IMR-90 (cell line): ENCODE data around the gene GABBR2. TPM values are rescaled to one million over a fixed set of nuclear protein-coding genes. Genes with fewer than 3 reads are reported as not detected.

ENCODE experiments used
- ATAC-seq: fragments of 200-7000 bp; cut with Tn5 transposase; 2 replicates; pipeline ENCODE4 v1.9.1; 2020; ENCODE audit warnings: low read depth, mild to moderate bottlenecking, moderate library complexity
- BruUV-seq: library from RNA; stranded (reverse); fragments of 400-500 nt; replicated peaks from 2 replicates; lab custom pipeline; 2021; lab: Mats Ljungman, UMichigan
- CTCF ChIA-PET: fragments of 300-600 bp; formaldehyde crosslinking; extraction: SDS; loops from one replicate; lab custom pipeline; 2021; ENCODE audit warnings: antibody characterized with exemption; lab: Yijun Ruan, JAX
- POLR2A ChIA-PET: fragments of 300-600 bp; sonication (Branson Sonifier 250); formaldehyde crosslinking; loops from one replicate; lab custom pipeline; 2022; ENCODE audit warnings: antibody characterized with exemption; ENCODE audit not compliant: unreplicated experiment; lab: Charles Lee
- DNase-seq: peaks from one replicate; pipeline ENCODE4 v3.0.0; 2013
- H2AFZ ChIP-seq: replicated peaks from 2 replicates; pipeline ENCODE3; 2013; ENCODE audit warnings: low read length, mild to moderate bottlenecking; ENCODE audit not compliant: poor library complexity
- H2AK5ac ChIP-seq: 2 replicates; pipeline ENCODE4 v1.6.1; 2013; ENCODE audit warnings: low read depth, low read length, inconsistent platforms
- H2AK9ac ChIP-seq: replicated peaks from 2 replicates; pipeline ENCODE3; 2013; ENCODE audit warnings: mild to moderate bottlenecking, low read depth, low read length, moderate library complexity; ENCODE audit not compliant: poor library complexity
- H2BK120ac ChIP-seq: 2 replicates; pipeline ENCODE4 v1.6.1; 2013; ENCODE audit warnings: low read depth, low read length, inconsistent platforms
- H2BK15ac ChIP-seq: 3 replicates; pipeline ENCODE4 v1.6.1; 2013; ENCODE audit warnings: low read depth, low read length, inconsistent platforms
- H2BK20ac ChIP-seq: 2 replicates; pipeline ENCODE4 v1.6.1; 2013; ENCODE audit warnings: low read depth, mild to moderate bottlenecking, inconsistent platforms, low read length, moderate library complexity
- H2BK5ac ChIP-seq: 2 replicates; pipeline ENCODE4 v1.6.1; 2013; ENCODE audit warnings: mild to moderate bottlenecking, low read depth, low read length, inconsistent platforms; ENCODE audit not compliant: poor library complexity, severe bottlenecking
- H3K14ac ChIP-seq: replicated peaks from 2 replicates; pipeline ENCODE4 v1.6.1; 2013; ENCODE audit warnings: low read depth, low read length, inconsistent platforms
- H3K18ac ChIP-seq: 2 replicates; pipeline ENCODE4 v1.6.1; 2013; ENCODE audit warnings: low read depth, low read length, control low read depth
- H3K23ac ChIP-seq: 2 replicates; pipeline ENCODE4 v1.6.1; 2013; ENCODE audit warnings: low read depth, low read length, inconsistent platforms
- H3K27ac ChIP-seq: 2 replicates; pipeline ENCODE4 v1.5.1; 2013; ENCODE audit warnings: mild to moderate bottlenecking, control low read depth, low read length; ENCODE audit not compliant: insufficient read depth
- H3K27me3 ChIP-seq: 2 replicates; pipeline ENCODE4 v1.6.1; 2013; ENCODE audit warnings: low read length; ENCODE audit not compliant: control insufficient read depth, insufficient read depth
- H3K36me3 ChIP-seq: 2 replicates; pipeline ENCODE4 v1.6.1; 2013; ENCODE audit warnings: low read length, mixed read lengths; ENCODE audit not compliant: control insufficient read depth, insufficient read depth
- H3K4ac ChIP-seq: 2 replicates; pipeline ENCODE4 v1.6.1; 2013; ENCODE audit warnings: low read depth, low read length, inconsistent platforms
- H3K4me1 ChIP-seq: 2 replicates; pipeline ENCODE4 v1.6.1; 2013; ENCODE audit warnings: low read length, mixed read lengths; ENCODE audit not compliant: control insufficient read depth, insufficient read depth
- H3K4me2 ChIP-seq: 2 replicates; pipeline ENCODE4 v1.6.1; 2013; ENCODE audit warnings: low read depth, mild to moderate bottlenecking, control low read depth, low read length, moderate library complexity
- H3K4me3 ChIP-seq: 2 replicates; pipeline ENCODE4 v1.5.1; 2013; ENCODE audit warnings: low read depth, mild to moderate bottlenecking, control low read depth, low read length, moderate library complexity; ENCODE audit not compliant: insufficient read depth
- H3K56ac ChIP-seq: 2 replicates; pipeline ENCODE4 v1.6.1; 2013; ENCODE audit warnings: low read length, inconsistent platforms; ENCODE audit not compliant: insufficient read depth; ENCODE audit errors: extremely low read depth
- H3K79me1 ChIP-seq, 2 experiments: 2 replicates each; pipeline ENCODE4 v1.6.1; 2013; ENCODE audit warnings: low read length in 2 of 2, inconsistent platforms in 1 of 2, low read depth in 1 of 2
- H3K9ac ChIP-seq: 2 replicates; pipeline ENCODE4 v1.6.1; 2013; ENCODE audit warnings: low read depth, low read length, control low read depth
- H3K9me1 ChIP-seq: 2 replicates; pipeline ENCODE4 v1.6.1; 2013; ENCODE audit warnings: low read length, inconsistent platforms; ENCODE audit not compliant: insufficient read depth
- H3K9me3 ChIP-seq: 2 replicates; pipeline ENCODE4 v1.6.1; 2013; ENCODE audit warnings: low read length; ENCODE audit not compliant: control insufficient read depth, insufficient read depth
- H4K20me1 ChIP-seq: 2 replicates; pipeline ENCODE4 v1.6.1; 2013; ENCODE audit warnings: low read length, inconsistent platforms; ENCODE audit not compliant: insufficient read depth
- H4K5ac ChIP-seq: 2 replicates; pipeline ENCODE4 v1.6.1; 2013; ENCODE audit warnings: mild to moderate bottlenecking, low read depth, low read length, control low read depth
- H4K8ac ChIP-seq, 2 experiments: 2 replicates each; pipeline ENCODE4 v1.6.1; 2013; ENCODE audit warnings: low read depth in 2 of 2, low read length in 2 of 2, control low read depth in 1 of 2, inconsistent platforms in 1 of 2
- H4K91ac ChIP-seq: 2 replicates; pipeline ENCODE4 v1.6.1; 2013; ENCODE audit warnings: low read depth, low read length, inconsistent platforms; ENCODE audit not compliant: insufficient read depth
- BHLHE40 ChIP-seq: fragments of 150-350 bp; IDR thresholded peaks from 2 replicates; pipeline ENCODE4 v1.6.1; 2016; ENCODE audit warnings: mild to moderate bottlenecking, low read depth, low read length
- CEBPB ChIP-seq: IDR thresholded peaks from 2 replicates; pipeline ENCODE4 v1.6.1; 2012; ENCODE audit warnings: low read depth, low read length, improper control_type of control experiment
- CHD1 ChIP-seq: IDR thresholded peaks from 2 replicates; pipeline ENCODE4 v1.6.1; 2012; ENCODE audit warnings: low read depth, low read length, improper control_type of control experiment
- CTCF ChIP-seq: conservative IDR thresholded peaks from 2 replicates; pipeline ENCODE4 v1.5.1; 2012; ENCODE audit warnings: mild to moderate bottlenecking, low read depth, low read length, improper control_type of control experiment
- MAFK ChIP-seq: IDR thresholded peaks from 2 replicates; pipeline ENCODE4 v1.6.1; 2012; ENCODE audit warnings: low read depth, low read length, improper control_type of control experiment
- MAZ ChIP-seq: IDR thresholded peaks from 2 replicates; pipeline ENCODE4 v1.6.1; 2012; ENCODE audit warnings: low read depth, mild to moderate bottlenecking, low read length, improper control_type of control experiment, moderate library complexity, borderline replicate concordance
- NFE2L2 ChIP-seq: fragments of 150-350 bp; IDR thresholded peaks from 2 replicates; pipeline ENCODE4 v1.6.1; 2016; ENCODE audit warnings: low read depth, mild to moderate bottlenecking, low read length
- RAD21 ChIP-seq: IDR thresholded peaks from 2 replicates; pipeline ENCODE4 v1.6.1; 2012; ENCODE audit warnings: low read length, improper control_type of control experiment
- RCOR1 ChIP-seq: IDR thresholded peaks from 2 replicates; pipeline ENCODE4 v1.6.1; 2012; ENCODE audit warnings: mild to moderate bottlenecking, low read length, improper control_type of control experiment; ENCODE audit not compliant: insufficient replicate concordance
- RFX5 ChIP-seq: IDR thresholded peaks from 2 replicates; pipeline ENCODE4 v1.8.0; 2012; ENCODE audit warnings: low read depth, mild to moderate bottlenecking, low read length, moderate library complexity
- SMC3 ChIP-seq: fragments of 150-350 bp; IDR thresholded peaks from 2 replicates; pipeline ENCODE4 v1.6.1; 2016; ENCODE audit warnings: low read depth, mild to moderate bottlenecking, antibody characterized with exemption, low read length, moderate library complexity
- WGBS, 2 experiments: methylation state at CpG; one replicate each; pipeline versions ENCODE4 v1.1.5 to v1.1.7; 2013; ENCODE audit warnings: missing lambda C conversion rate in 2 of 2; ENCODE audit not compliant: insufficient read length in 1 of 2; ENCODE audit errors: extremely low coverage in 2 of 2; 5-methylcytosine and 5-hydroxymethylcytosine counted together
- dilution Hi-C: fragments of 300-500 bp; cut with HindIII; formaldehyde crosslinking; loops from one replicate; pipeline ENCODE4 v1.14.3; 2018; ENCODE audit warnings: low sequenced_read_pairs; ENCODE audit not compliant: unreplicated experiment
- in situ Hi-C: fragments of 300-500 bp; cut with MboI; formaldehyde crosslinking; loops from 3 replicates; pipeline ENCODE4 v1.14.3; 2019; ENCODE audit warnings: low sequenced_read_pairs, inconsistent platforms, mixed read lengths
- intact Hi-C: fragments of 100-400 bp; cut with micrococcal nuclease; formaldehyde crosslinking; loops from 2 replicates; pipeline ENCODE4 v1.10.0; 2022
- polyA plus RNA-seq, 3 experiments: library from polyadenylated mRNA; depleted of rRNA; stranded (reverse); fragments of >200 nt; gene quantifications; 2 replicates each; pipeline ENCODE4 v1.2.3, GENCODE V29; 2012; ENCODE audit warnings: low replicate concordance in 1 of 3
- total RNA-seq: library from RNA; depleted of rRNA; stranded (reverse); fragments of >200 nt; gene quantifications from 2 replicates; pipeline ENCODE4 v1.2.3, GENCODE V29; 2012
- TF ChIP-seq, protein P1 (sequence below): fragments of 150-350 bp; IDR thresholded peaks from 2 replicates; pipeline ENCODE4 v1.6.1; 2017; ENCODE audit warnings: mild to moderate bottlenecking, antibody characterized with exemption, low read length, low read depth

GABBR2 gene
- total and polyA plus RNA-seq, 2 of the 4 experiments (the other 2 are of a cell fraction), result 14.2 to 20.3 TPM

DNA sequence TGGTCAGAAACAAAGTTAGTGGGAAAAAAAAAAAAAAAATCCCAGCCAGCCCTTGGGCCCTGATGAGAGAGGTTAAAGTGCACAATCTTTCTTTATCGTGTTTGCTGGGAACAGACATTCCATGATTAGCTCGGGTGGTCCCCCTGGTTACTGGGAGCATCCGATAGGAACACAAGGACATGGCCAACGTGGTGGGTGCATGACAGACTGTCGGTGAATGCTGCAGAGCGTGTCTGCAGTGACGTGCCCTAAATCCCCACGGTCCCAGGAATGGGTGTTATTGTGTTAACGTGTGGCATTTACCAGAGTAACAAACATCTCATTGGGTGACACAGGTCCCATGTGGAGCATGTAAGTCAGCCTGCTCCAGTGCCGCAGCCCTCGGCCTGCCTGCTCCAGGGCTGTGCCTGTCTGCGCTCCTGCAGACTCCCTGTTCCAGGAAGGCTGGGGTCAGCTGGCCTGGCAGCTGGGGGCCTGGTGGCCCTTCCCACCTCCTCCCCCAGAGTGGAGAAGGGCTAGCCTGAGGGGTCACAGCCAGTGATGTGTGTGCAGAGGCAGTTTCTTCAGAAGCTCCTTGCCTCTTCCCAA lies 419.0 kb downstream of the GABBR2 start:
- intact Hi-C loops, result no loop called here

More for the DNA sequence above, 419.0 kb downstream of the GABBR2 start:
- no peak overlapping the region for H3K4me3 ChIP-seq
- no peak overlapping the region for H4K5ac ChIP-seq
- ATAC-seq (no peak), DNase-seq (no peak)
- H2AK5ac ChIP-seq, result no peak overlapping the region
- ChIA-PET POLR2A (no interaction called here), CTCF (no interaction called here)
- no peak overlapping the region for H3K56ac ChIP-seq
- H2BK15ac ChIP-seq, result no peak overlapping the region
- dilution Hi-C loops (no loop called here), in situ Hi-C loops (no loop called here)
- no peaks in the 10 kb centered on the region for H3K4me1 ChIP-seq
- H4K91ac ChIP-seq, result no peak overlapping the region
- no peak overlapping the region for H3K14ac ChIP-seq
- H3K4ac ChIP-seq, result no peak overlapping the region
- peak overlapping the region; percentile 63 for H2AFZ ChIP-seq
- no peak overlapping the region for H3K27ac ChIP-seq
- TF ChIP-seq RAD21 (no peak), CEBPB (no peak), MAFK (no peak), CHD1 (no peak), MAZ (no peak), RCOR1 (no peak), SMC3 (no peak), NFE2L2 (no peak), RFX5 (no peak), CTCF (no peak), BHLHE40 (no peak)
- TF ChIP-seq, protein P1, sequence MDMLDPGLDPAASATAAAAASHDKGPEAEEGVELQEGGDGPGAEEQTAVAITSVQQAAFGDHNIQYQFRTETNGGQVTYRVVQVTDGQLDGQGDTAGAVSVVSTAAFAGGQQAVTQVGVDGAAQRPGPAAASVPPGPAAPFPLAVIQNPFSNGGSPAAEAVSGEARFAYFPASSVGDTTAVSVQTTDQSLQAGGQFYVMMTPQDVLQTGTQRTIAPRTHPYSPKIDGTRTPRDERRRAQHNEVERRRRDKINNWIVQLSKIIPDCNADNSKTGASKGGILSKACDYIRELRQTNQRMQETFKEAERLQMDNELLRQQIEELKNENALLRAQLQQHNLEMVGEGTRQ, result no peak
- no TSS peak for BruUV-seq
- H3K9ac ChIP-seq, result no peak overlapping the region
- H2BK5ac ChIP-seq, result no peak overlapping the region
- H3K4me2 ChIP-seq, result no peak overlapping the region
- peaks cover 11% of the 10 kb centered on the region for H3K36me3 ChIP-seq
- peaks cover 4% of the 10 kb centered on the region; the same call in 1 of the 2 replicates for H3K27me3 ChIP-seq
- H3K23ac ChIP-seq, result no peak overlapping the region
- no peak overlapping the region for H4K8ac ChIP-seq
- H2BK120ac ChIP-seq, result no peak overlapping the region
- no peak overlapping the region for H2AK9ac ChIP-seq
- H3K18ac ChIP-seq, result no peak overlapping the region
- H3K9me3 ChIP-seq, result no peaks in the 10 kb centered on the region
- no peak overlapping the region for H2BK20ac ChIP-seq
- 0 out of 2 replicates have a peak, but pooled peaks cover 2% of the 10 kb centered on the region for H3K9me1 ChIP-seq
- no peaks in the 10 kb centered on the region for H3K79me1 ChIP-seq
- H4K20me1 ChIP-seq, result no peaks in the 10 kb centered on the region
- 33% methylated on average over 2 of the region's 12 CpGs; no CpG with 5 or more reads in 1 of the 2 experiments for WGBS, 2 experiments
